H9 (cell line): ENCODE data around the gene CNTFR. TPM values are rescaled to one million over a fixed set of nuclear protein-coding genes. Genes with fewer than 3 reads are reported as not detected.

Experiments used
- DNase-seq: peaks from one replicate; pipeline ENCODE4 v3.0.0-alpha.2; 2017
- H2AFZ ChIP-seq: one replicate; pipeline ENCODE4 v1.6.1; 2013; ENCODE audit warnings: mild to moderate bottlenecking, low read length, control low read depth, moderate library complexity
- H2AK5ac ChIP-seq: 2 replicates; pipeline ENCODE4 v1.6.1; 2013; ENCODE audit warnings: low read length, control low read depth, mixed read lengths; ENCODE audit not compliant: insufficient read length
- H2BK120ac ChIP-seq: one replicate; pipeline ENCODE4 v1.6.1; 2013; ENCODE audit warnings: low read depth, mild to moderate bottlenecking, low read length, control low read depth, inconsistent platforms; ENCODE audit not compliant: poor library complexity, severe bottlenecking
- H2BK12ac ChIP-seq: 2 replicates; pipeline ENCODE4 v1.6.1; 2013; ENCODE audit warnings: low read length, control low read depth, mixed read lengths, low read depth; ENCODE audit not compliant: insufficient read length
- H2BK15ac ChIP-seq: 2 replicates; pipeline ENCODE4 v1.6.1; 2013; ENCODE audit warnings: low read depth, low read length, control low read depth
- H2BK20ac ChIP-seq: one replicate; pipeline ENCODE4 v1.6.1; 2013; ENCODE audit warnings: low read depth, mild to moderate bottlenecking, low read length, control low read depth, inconsistent platforms; ENCODE audit not compliant: poor library complexity, severe bottlenecking
- H2BK5ac ChIP-seq: 2 replicates; pipeline ENCODE4 v1.6.1; 2013; ENCODE audit warnings: low read length, control low read depth, mixed read lengths; ENCODE audit not compliant: insufficient read length
- H3K14ac ChIP-seq: 2 replicates; pipeline ENCODE4 v1.6.1; 2013; ENCODE audit warnings: low read length, control low read depth; ENCODE audit not compliant: insufficient read depth
- H3K18ac ChIP-seq: 2 replicates; pipeline ENCODE4 v1.6.1; 2013; ENCODE audit warnings: low read depth, mild to moderate bottlenecking, mixed read lengths, low read length, control low read depth; ENCODE audit not compliant: insufficient read length
- H3K23ac ChIP-seq: 2 replicates; pipeline ENCODE4 v1.6.1; 2013; ENCODE audit warnings: low read length, control low read depth, mixed read lengths, low read depth; ENCODE audit not compliant: insufficient read length
- H3K23me2 ChIP-seq: 2 replicates; pipeline ENCODE4 v1.6.1; 2013; ENCODE audit warnings: low read depth, mild to moderate bottlenecking, mixed read lengths, low read length, control low read depth; ENCODE audit not compliant: insufficient read length, poor library complexity, severe bottlenecking
- H3K27ac ChIP-seq: 2 replicates; pipeline ENCODE4 v1.5.1; 2013; ENCODE audit warnings: low read length, control low read depth, mixed read lengths, low read depth; ENCODE audit not compliant: insufficient read length
- H3K27me3 ChIP-seq: 2 replicates; pipeline ENCODE4 v1.6.1; 2013; ENCODE audit warnings: low read length, control low read depth, inconsistent platforms; ENCODE audit not compliant: insufficient read depth
- H3K4ac ChIP-seq: 2 replicates; pipeline ENCODE4 v1.6.1; 2013; ENCODE audit warnings: low read depth, mild to moderate bottlenecking, control low read depth, inconsistent platforms, low read length, moderate library complexity
- H3K4me1 ChIP-seq: 2 replicates; pipeline ENCODE4 v1.6.1; 2013; ENCODE audit warnings: low read length, control low read depth, inconsistent platforms; ENCODE audit not compliant: insufficient read depth
- H3K4me2 ChIP-seq: 2 replicates; pipeline ENCODE4 v1.6.1; 2013; ENCODE audit warnings: low read length, control low read depth, mixed read lengths; ENCODE audit not compliant: insufficient read length, insufficient read depth
- H3K56ac ChIP-seq: 2 replicates; pipeline ENCODE4 v1.6.1; 2013; ENCODE audit warnings: low read depth, mild to moderate bottlenecking, mixed read lengths, low read length, control low read depth; ENCODE audit not compliant: insufficient read length
- H3K79me1 ChIP-seq: 2 replicates; pipeline ENCODE4 v1.6.1; 2013; ENCODE audit warnings: low read depth, mild to moderate bottlenecking, moderate library complexity, low read length, control low read depth, inconsistent platforms; ENCODE audit not compliant: insufficient read depth, poor library complexity, severe bottlenecking
- H3K79me2 ChIP-seq: 2 replicates; pipeline ENCODE4 v1.6.1; 2013; ENCODE audit warnings: low read length, control low read depth, inconsistent platforms; ENCODE audit not compliant: insufficient read depth
- H3K9ac ChIP-seq: 2 replicates; pipeline ENCODE4 v1.6.1; 2013; ENCODE audit warnings: low read length, control low read depth, mixed read lengths; ENCODE audit not compliant: insufficient read length; ENCODE audit errors: extremely low read depth
- H3K9me3 ChIP-seq: one replicate; pipeline ENCODE4 v1.6.1; 2013; ENCODE audit warnings: low read depth, low read length, inconsistent platforms; ENCODE audit not compliant: control insufficient read depth
- H3T11ph ChIP-seq: one replicate; pipeline ENCODE4 v1.6.1; 2013; ENCODE audit warnings: mild to moderate bottlenecking, low read length, control low read depth, inconsistent platforms
- H4K20me1 ChIP-seq: one replicate; pipeline ENCODE4 v1.6.1; 2013; ENCODE audit not compliant: control insufficient read depth, insufficient read length, insufficient read depth
- H4K5ac ChIP-seq: 2 replicates; pipeline ENCODE4 v1.6.1; 2013; ENCODE audit warnings: low read depth, mild to moderate bottlenecking, mixed read lengths, low read length, control low read depth; ENCODE audit not compliant: insufficient read length
- H4K8ac ChIP-seq: replicated peaks from 2 replicates; pipeline ENCODE4 v1.6.1; 2013; ENCODE audit warnings: low read length, control low read depth, mixed read lengths, low read depth; ENCODE audit not compliant: insufficient read length
- H4K91ac ChIP-seq: 2 replicates; pipeline ENCODE4 v1.6.1; 2013; ENCODE audit warnings: low read depth, mild to moderate bottlenecking, moderate library complexity, mixed read lengths, low read length, control low read depth; ENCODE audit not compliant: insufficient read length
- H3K27ac Mint-ChIP-seq, 3 experiments: 2 replicates in 2 of 3; 3 replicates in 1 of 3; pipeline ENCODE4 v1.8.0; 2020 to 2021; ENCODE audit warnings: mixed read lengths in 3 of 3, mild to moderate bottlenecking in 1 of 3, moderate library complexity in 1 of 3
- H3K27me3 Mint-ChIP-seq: 2 replicates; pipeline ENCODE4 v1.8.0; 2021; ENCODE audit warnings: low read depth, mild to moderate bottlenecking, moderate library complexity, mixed read lengths
- H3K36me3 Mint-ChIP-seq, 3 experiments: 2 replicates in 2 of 3; 3 replicates in 1 of 3; pipeline ENCODE4 v1.8.0; 2020 to 2021; ENCODE audit warnings: low read depth in 3 of 3, mixed read lengths in 3 of 3; ENCODE audit not compliant: insufficient read depth in 1 of 3
- H3K4me1 Mint-ChIP-seq, 2 experiments: 2 replicates each; pipeline ENCODE4 v1.8.0; 2020; ENCODE audit warnings: mixed read lengths in 2 of 2
- H3K4me3 Mint-ChIP-seq, 2 experiments: 2 replicates in 1 of 2; 3 replicates in 1 of 2; pipeline ENCODE4 v1.8.0; 2020 to 2021; ENCODE audit warnings: mild to moderate bottlenecking in 2 of 2, mixed read lengths in 2 of 2, moderate library complexity in 1 of 2
- H3K9me3 Mint-ChIP-seq, 2 experiments: 2 replicates in 1 of 2; 3 replicates in 1 of 2; pipeline ENCODE4 v1.8.0; 2020; ENCODE audit warnings: mild to moderate bottlenecking in 2 of 2, mixed read lengths in 2 of 2, moderate library complexity in 1 of 2
- CTCF ChIP-seq: fragments of 200-600 bp; sonication (generic); conservative IDR thresholded peaks from 3 replicates; pipeline ENCODE4 v1.8.0; 2021; ENCODE audit warnings: antibody characterized with exemption, mild to moderate bottlenecking
- WGBS: extraction: QIAGEN DNeasy Blood & Tissue Kit; methylation state at CpG from one replicate; pipeline ENCODE4 v1.1.7; 2013; ENCODE audit warnings: missing lambda C conversion rate, low lambda C conversion rate, mixed read lengths; ENCODE audit not compliant: insufficient read length; ENCODE audit errors: extremely low coverage; 5-methylcytosine and 5-hydroxymethylcytosine counted together
- total RNA-seq: library from RNA; stranded (reverse); gene quantifications from 2 replicates; pipeline ENCODE4 v1.2.1, GENCODE V29; 2021

Gene CNTFR
- total RNA-seq, 1 experiment from 2014 or later, result 0.55 TPM

- Mint-ChIP-seq H3K4me3 (no peak overlapping the region), H3K27me3 (peaks cover 16% of the 10 kb centered on the region), H3K4me1 (peaks cover 0 to 6% of the 10 kb centered on the region in 2 experiments; a peak in 2 of 4 replicates), H3K9me3 (no peaks in the 10 kb centered on the region), H3K36me3 (no peaks in the 10 kb centered on the region), H3K27ac (no peak overlapping the region; a peak in 1 of 7 replicates)
- no peak overlapping the region for H4K91ac ChIP-seq
- WGBS, result no CpG with 5 or more reads among the region's 7 CpGs
- DNase-seq, result no peak
- no peak overlapping the region for H3T11ph ChIP-seq
- no peaks in the 10 kb centered on the region for H3K79me1 ChIP-seq
- no peak overlapping the region for H2AK5ac ChIP-seq
- H2BK120ac ChIP-seq, result no peak overlapping the region
- H3K9ac ChIP-seq, result no peak overlapping the region
- no peak overlapping the region for H2BK20ac ChIP-seq
- no peaks in the 10 kb centered on the region for H3K79me2 ChIP-seq
- H3K56ac ChIP-seq, result no peak overlapping the region
- H3K14ac ChIP-seq, result no peak overlapping the region
- no peak overlapping the region for H4K8ac ChIP-seq
- H2BK5ac ChIP-seq, result no peak overlapping the region
- no peak overlapping the region for H2BK12ac ChIP-seq
- no peaks in the 10 kb centered on the region for H4K20me1 ChIP-seq
- no peak overlapping the region for H3K4ac ChIP-seq
- TF ChIP-seq CTCF, result no peak
- H2AFZ ChIP-seq, result no peak overlapping the region
- no peak overlapping the region for H3K27ac ChIP-seq
- H4K5ac ChIP-seq, result no peak overlapping the region
- no peak overlapping the region for H2BK15ac ChIP-seq
- no peaks in the 10 kb centered on the region for H3K23me2 ChIP-seq
- no peaks in the 10 kb centered on the region for H3K27me3 ChIP-seq
- no peaks in the 10 kb centered on the region for H3K4me1 ChIP-seq
- no peaks in the 10 kb centered on the region for H3K9me3 ChIP-seq
- no peak overlapping the region for H3K18ac ChIP-seq
- H3K4me2 ChIP-seq, result no peak overlapping the region
- H3K23ac ChIP-seq, result no peak overlapping the region
Measured at GRCh38 chr9:34546102-34546833, 43.3 kb downstream of the CNTFR start.
